ENCODE results near the gene PHOSPHO1. TPM values are rescaled to one million over a fixed set of nuclear protein-coding genes. Genes with fewer than 3 reads are reported as not detected.
"Not testable (repeated sequence)": the region's sequence is repeated elsewhere in the genome, so short reads cannot be mapped to it uniquely, and the experiment has no call there.

The PHOSPHO1 gene
- total RNA-seq, 1 donor = 0.09 TPM

- no peak for TF ChIP-seq CTCF (IDR thresholded peaks at IDR 0.05; ENCODE audit: insufficient read depth, low read length)
- DNase-seq (ENCODE audit: low read depth) = no peak
- H3K4me3 ChIP-seq (ENCODE audit: low read depth, low read length) = no peak overlapping the region
Observed at GRCh38 chr17:49267912-49268311, 37.3 kb upstream of the PHOSPHO1 start.

- H3K4me3 ChIP-seq (ENCODE audit: low read depth, low read length) = no peak overlapping the region
- no peak for DNase-seq (ENCODE audit: low read depth)
- no peak for TF ChIP-seq CTCF (IDR thresholded peaks at IDR 0.05; ENCODE audit: insufficient read depth, low read length)
Observed at GRCh38 chr17:49266233-49266632, 35.6 kb upstream of the PHOSPHO1 start.

GRCh38 chr17:49261540-49261939 is 31.0 kb upstream of the PHOSPHO1 start:
- not testable (repeated sequence) for DNase-seq (ENCODE audit: low read depth); H3K4me3 ChIP-seq (ENCODE audit: low read depth, low read length)

GRCh38 chr17:49260817-49261291 is 30.3 kb upstream of the PHOSPHO1 start:
- DNase-seq (ENCODE audit: low read depth) = peak; percentile 63
- TF ChIP-seq CTCF (IDR thresholded peaks at IDR 0.05; ENCODE audit: insufficient read depth, low read length) = no peak
- no peak overlapping the region for H3K4me3 ChIP-seq (ENCODE audit: low read depth, low read length)

- TF ChIP-seq CTCF (IDR thresholded peaks at IDR 0.05; ENCODE audit: insufficient read depth, low read length) = no peak
- DNase-seq (ENCODE audit: low read depth) = peak; percentile 36
Observed at GRCh38 chr17:49260011-49260816, 29.6 kb upstream of the PHOSPHO1 start.

GRCh38 chr17:49259663-49260010 is 29.1 kb upstream of the PHOSPHO1 start:
- DNase-seq (ENCODE audit: low read depth) = no peak
- TF ChIP-seq CTCF (IDR thresholded peaks at IDR 0.05; ENCODE audit: insufficient read depth, low read length) = no peak
- H3K4me3 ChIP-seq (ENCODE audit: low read depth, low read length) = peak overlapping the region; percentile 51

More at GRCh38 chr17:49260011-49260816, 29.6 kb upstream of the PHOSPHO1 start:
- peak overlapping the region; percentile 51 for H3K4me3 ChIP-seq (ENCODE audit: low read depth, low read length)

- no peak for DNase-seq (ENCODE audit: low read depth)
- no peak overlapping the region for H3K4me3 ChIP-seq (ENCODE audit: low read depth, low read length)
- TF ChIP-seq CTCF (IDR thresholded peaks at IDR 0.05; ENCODE audit: insufficient read depth, low read length) = no peak
Observed at GRCh38 chr17:49258394-49258793, 27.8 kb upstream of the PHOSPHO1 start.
